SK-N-SH (cell line): Measurements from ENCODE around the gene PRG2. TPM values are rescaled to one million over a fixed set of nuclear protein-coding genes. Genes with fewer than 3 reads are reported as not detected.

Source experiments
- CTCF ChIA-PET: fragments of 300-600, 350-600 bp; formaldehyde crosslinking; extraction: SDS; loops from one replicate; lab custom pipeline; 2021; lab: Yijun Ruan, JAX
- POLR2A ChIA-PET: fragments of 350-600 bp; sonication (Branson Sonifier 250); formaldehyde crosslinking; extraction: SDS; loops from one replicate; lab custom pipeline; 2020; ENCODE audit warnings: antibody characterized with exemption, inconsistent platforms; lab: Yijun Ruan, JAX
- DNase-seq: peaks from one replicate; pipeline ENCODE4 v3.0.0; 2012
- H2AFZ ChIP-seq: fragments of 200-600 bp; sonication (generic); 2 replicates; pipeline ENCODE4 v1.8.1; 2016; ENCODE audit warnings: antibody characterized with exemption, mild to moderate bottlenecking, low read depth
- H3F3A ChIP-seq: fragments of 200-600 bp; sonication (generic); replicated peaks from 2 replicates; pipeline ENCODE3; 2016; ENCODE audit warnings: antibody characterized with exemption, mild to moderate bottlenecking; ENCODE audit not compliant: insufficient read depth
- H3K27ac ChIP-seq, 2 experiments: fragments of 200-500 bp in 1 of 2; fragments of 200-600 bp in 1 of 2; sonication (Bioruptor generic) in 1 of 2; sonication (generic), shearing (Covaris generic) in 1 of 2; 2 replicates each; pipeline versions ENCODE4 v1.5.1 to v1.6.1; 2014 to 2016; ENCODE audit warnings: low read depth in 2 of 2, inconsistent platforms in 1 of 2, low read length in 1 of 2, mild to moderate bottlenecking in 1 of 2, mixed read lengths in 1 of 2
- H3K27me3 ChIP-seq: fragments of 200-600 bp; sonication (generic), shearing (Covaris generic); 2 replicates; pipeline ENCODE4 v1.6.1; 2016; ENCODE audit warnings: mixed run types; ENCODE audit not compliant: insufficient read depth
- H3K36me3 ChIP-seq, 2 experiments: fragments of 200-500 bp in 1 of 2; fragments of 200-600 bp in 1 of 2; sonication (Bioruptor generic) in 1 of 2; sonication (generic) in 1 of 2; replicated peaks in 1 of 2; 2 replicates each; pipeline versions ENCODE3 to v1.5.1; 2014 to 2016; ENCODE audit warnings: low read length in 1 of 2, mild to moderate bottlenecking in 1 of 2; ENCODE audit not compliant: insufficient read depth in 2 of 2, control insufficient read depth in 1 of 2
- H3K4me1 ChIP-seq, 2 experiments: fragments of 200-500 bp in 1 of 2; fragments of 200-600 bp in 1 of 2; sonication (Bioruptor generic) in 1 of 2; sonication (generic), shearing (Covaris generic) in 1 of 2; 2 replicates each; pipeline versions ENCODE4 v1.5.1 to v1.6.1; 2014 to 2016; ENCODE audit warnings: low read depth in 1 of 2, low read length in 1 of 2, mixed run types in 1 of 2; ENCODE audit not compliant: insufficient read depth in 2 of 2, control insufficient read depth in 1 of 2
- H3K4me2 ChIP-seq: fragments of 200-600 bp; sonication (generic), shearing (Covaris generic); 2 replicates; pipeline ENCODE4 v1.6.1; 2017; ENCODE audit warnings: mixed run types
- H3K4me3 ChIP-seq, 2 experiments: fragments of 200-500 bp in 1 of 2; fragments of 200-600 bp in 1 of 2; sonication (Bioruptor generic) in 1 of 2; sonication (generic), shearing (Covaris generic) in 1 of 2; 2 replicates each; pipeline versions ENCODE4 v1.5.1 to v1.8.1; 2014 to 2016; ENCODE audit warnings: low read depth in 2 of 2, inconsistent platforms in 1 of 2, low read length in 1 of 2, mild to moderate bottlenecking in 1 of 2, mixed read lengths in 1 of 2, moderate library complexity in 1 of 2
- H3K79me2 ChIP-seq: fragments of 200-600 bp; sonication (generic); 2 replicates; pipeline ENCODE4 v1.8.1; 2017; ENCODE audit warnings: mild to moderate bottlenecking; ENCODE audit not compliant: insufficient read depth
- H3K9ac ChIP-seq: fragments of 200-600 bp; sonication (generic); 2 replicates; pipeline ENCODE4 v1.6.1; 2017; ENCODE audit warnings: mixed run types
- H3K9me2 ChIP-seq: fragments of 200-600 bp; sonication (generic); 2 replicates; pipeline ENCODE4 v1.6.1; 2017; ENCODE audit warnings: mixed run types
- H3K9me3 ChIP-seq: fragments of 200-600 bp; sonication (generic); 2 replicates; pipeline ENCODE4 v1.6.1; 2017; ENCODE audit warnings: mixed run types, mild to moderate bottlenecking, moderate library complexity
- H4K20me1 ChIP-seq: fragments of 200-600 bp; sonication (generic); 2 replicates; pipeline ENCODE4 v1.6.1; 2017; ENCODE audit warnings: mild to moderate bottlenecking, mixed run types; ENCODE audit not compliant: insufficient read depth
- EP300 ChIP-seq, 2 experiments: IDR thresholded peaks; 2 replicates each; pipeline versions ENCODE4 v1.4.0 to v1.6.1; 2012; ENCODE audit warnings: borderline replicate concordance in 1 of 2, low read depth in 1 of 2, low read length in 1 of 2
- EZH2phosphoT487 ChIP-seq: fragments of 200-600 bp; sonication (generic); IDR thresholded peaks from 2 replicates; pipeline ENCODE4 v1.6.1; 2017; ENCODE audit warnings: low read depth, mixed run types, mild to moderate bottlenecking, antibody characterized with exemption, moderate library complexity, borderline replicate concordance
- FOSL2 ChIP-seq: IDR thresholded peaks from 2 replicates; pipeline ENCODE4 v1.4.0; 2012; ENCODE audit warnings: low read depth, mild to moderate bottlenecking, moderate library complexity, borderline replicate concordance
- GATA2 ChIP-seq: sonication (generic); formaldehyde crosslinking; IDR thresholded peaks from 2 replicates; pipeline ENCODE4 v1.5.0; 2020; ENCODE audit warnings: mild to moderate bottlenecking, missing genetic modification reagents
- MXI1 ChIP-seq: IDR thresholded peaks from 2 replicates; pipeline ENCODE4 v1.6.1; 2012; ENCODE audit warnings: mild to moderate bottlenecking, low read depth, low read length, improper control_type of control experiment
- RCOR1 ChIP-seq: fragments of 150-350 bp; IDR thresholded peaks from 2 replicates; pipeline ENCODE4 v1.6.1; 2017; ENCODE audit warnings: antibody characterized with exemption, low read length
- RFX5 ChIP-seq: IDR thresholded peaks from 2 replicates; pipeline ENCODE4 v1.6.1; 2012; ENCODE audit warnings: mild to moderate bottlenecking, improper control_type of control experiment, low read length
- RXRA ChIP-seq: IDR thresholded peaks from 2 replicates; pipeline ENCODE4 v1.4.0; 2012; ENCODE audit warnings: low read depth, mild to moderate bottlenecking, borderline replicate concordance
- SIN3A ChIP-seq: IDR thresholded peaks from 2 replicates; pipeline ENCODE4 v1.6.1; 2012; ENCODE audit warnings: low read depth, mild to moderate bottlenecking, low read length, moderate library complexity, borderline replicate concordance
- TAF1 ChIP-seq: IDR thresholded peaks from 2 replicates; pipeline ENCODE4 v1.6.1; 2012; ENCODE audit warnings: low read depth, mild to moderate bottlenecking, low read length, moderate library complexity, borderline replicate concordance
- TCF12 ChIP-seq: IDR thresholded peaks from 2 replicates; pipeline ENCODE4 v1.4.0; 2012
- TEAD4 ChIP-seq: IDR thresholded peaks from 2 replicates; pipeline ENCODE4 v1.4.0; 2012; ENCODE audit warnings: mild to moderate bottlenecking, borderline replicate concordance; ENCODE audit not compliant: insufficient read depth
- YY1 ChIP-seq: IDR thresholded peaks from 2 replicates; pipeline ENCODE4 v1.4.0; 2012; ENCODE audit warnings: low read depth, mild to moderate bottlenecking
- WGBS: methylation state at CpG from one replicate; pipeline ENCODE4 v1.1.6; 2017; ENCODE audit warnings: low lambda C conversion rate; 5-methylcytosine and 5-hydroxymethylcytosine counted together
- polyA plus RNA-seq, 3 experiments: library from polyadenylated mRNA; depleted of rRNA; stranded (reverse); fragments of >200 nt; gene quantifications; 2 replicates each; pipeline ENCODE4 v1.2.3, GENCODE V29; 2012
- TF ChIP-seq, protein P1 (sequence below): IDR thresholded peaks from 2 replicates; pipeline ENCODE4 v1.6.1; 2012; ENCODE audit warnings: mild to moderate bottlenecking, low read depth, low read length, moderate library complexity
- TF ChIP-seq, protein P2 (sequence below): IDR thresholded peaks from 2 replicates; pipeline ENCODE4 v1.4.0; 2012; ENCODE audit warnings: low read depth, borderline replicate concordance
- TF ChIP-seq, protein P3 (sequence below): IDR thresholded peaks from 2 replicates; pipeline ENCODE4 v1.4.0; 2012; ENCODE audit warnings: low read depth
- TF ChIP-seq, protein P4 (sequence below): fragments of 200-600 bp; sonication (generic); IDR thresholded peaks from 2 replicates; pipeline ENCODE4 v1.6.1; 2017; ENCODE audit warnings: antibody characterized with exemption, mild to moderate bottlenecking, moderate library complexity
- TF ChIP-seq, protein P5 (sequence below): IDR thresholded peaks from 2 replicates; pipeline ENCODE4 v1.4.0; 2012; ENCODE audit warnings: low read depth, borderline replicate concordance

Gene PRG2
- polyA plus RNA-seq, 1 of the 3 experiments (the other 2 are of a cell fraction), result not detected

DNA sequence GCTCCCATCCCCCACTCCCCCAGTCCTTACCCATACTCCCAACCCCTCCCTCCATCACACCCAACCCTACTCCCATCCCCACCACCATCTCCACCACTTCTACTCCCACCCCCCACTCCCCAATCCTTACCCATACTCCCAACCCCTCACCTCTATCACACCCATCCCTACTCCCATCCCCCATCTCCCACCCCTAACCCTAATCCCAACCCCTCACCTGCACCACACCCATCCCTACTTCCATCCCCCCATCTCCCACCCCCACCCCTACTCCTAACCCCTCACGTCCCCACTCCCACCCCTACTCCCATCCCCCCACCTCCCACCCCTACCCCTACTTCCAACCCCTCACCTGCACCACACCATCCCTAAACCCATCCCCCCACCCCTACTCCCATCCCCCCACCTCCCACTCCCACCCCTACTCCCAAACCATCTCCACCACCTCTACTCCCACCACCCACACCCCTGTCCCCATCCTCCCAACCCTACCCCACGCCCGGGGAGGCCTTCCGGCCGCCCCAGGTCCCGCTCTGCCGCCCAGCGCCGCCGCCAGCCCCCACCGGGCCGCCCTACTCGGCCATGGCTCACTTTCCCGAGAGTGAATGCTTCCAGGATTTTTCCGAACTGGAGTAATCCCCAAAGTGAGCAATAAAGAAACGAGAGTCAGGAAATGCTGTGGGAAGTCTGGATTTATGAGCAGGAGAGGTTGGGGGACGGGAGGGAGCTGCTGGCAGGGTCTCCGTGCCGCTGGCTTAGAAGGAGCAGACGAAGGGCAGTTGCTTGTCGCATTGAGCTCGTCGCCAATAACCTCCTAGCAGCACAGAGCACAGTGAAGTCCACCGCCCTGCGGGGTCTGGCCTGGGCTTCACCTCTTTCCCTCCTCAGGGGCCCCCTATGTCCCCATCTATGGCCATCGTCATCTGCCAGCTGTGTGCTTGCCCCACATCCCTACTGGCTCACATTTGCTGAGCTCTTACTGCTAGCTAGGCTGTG lies 14.1 kb downstream of the PRG2 start:
- WGBS, result 34% methylated on average over 26 of the region's 26 CpGs
- POLR2A ChIA-PET, result no interaction called here

More for the DNA sequence above, 14.1 kb downstream of the PRG2 start:
- no peak overlapping the region for H3K27ac ChIP-seq
- H3F3A ChIP-seq, result no peaks in the 10 kb centered on the region
- H4K20me1 ChIP-seq, result no peaks in the 10 kb centered on the region
- no peaks in the 10 kb centered on the region; a peak in 1 of 4 replicates for H3K4me1 ChIP-seq
- H3K79me2 ChIP-seq, result no peaks in the 10 kb centered on the region
- H3K9me2 ChIP-seq, result no peaks in the 10 kb centered on the region
- CTCF ChIA-PET, result interaction anchor here (1.0 to 1.1 kb wide), 2 partner anchors 20 to 31 kb away, joined by 3 to 4 read pairs; no protein-coding TSS in a partner anchor
- no peaks in the 10 kb centered on the region for H3K36me3 ChIP-seq
- H3K4me2 ChIP-seq, result no peak overlapping the region
- no peak overlapping the region for H3K9ac ChIP-seq
- DNase-seq, result peak; percentile 50
- no peak overlapping the region for H2AFZ ChIP-seq
- H3K4me3 ChIP-seq, result no peak overlapping the region
- no peak for TF ChIP-seq FOSL2
- TF ChIP-seq, protein P1, sequence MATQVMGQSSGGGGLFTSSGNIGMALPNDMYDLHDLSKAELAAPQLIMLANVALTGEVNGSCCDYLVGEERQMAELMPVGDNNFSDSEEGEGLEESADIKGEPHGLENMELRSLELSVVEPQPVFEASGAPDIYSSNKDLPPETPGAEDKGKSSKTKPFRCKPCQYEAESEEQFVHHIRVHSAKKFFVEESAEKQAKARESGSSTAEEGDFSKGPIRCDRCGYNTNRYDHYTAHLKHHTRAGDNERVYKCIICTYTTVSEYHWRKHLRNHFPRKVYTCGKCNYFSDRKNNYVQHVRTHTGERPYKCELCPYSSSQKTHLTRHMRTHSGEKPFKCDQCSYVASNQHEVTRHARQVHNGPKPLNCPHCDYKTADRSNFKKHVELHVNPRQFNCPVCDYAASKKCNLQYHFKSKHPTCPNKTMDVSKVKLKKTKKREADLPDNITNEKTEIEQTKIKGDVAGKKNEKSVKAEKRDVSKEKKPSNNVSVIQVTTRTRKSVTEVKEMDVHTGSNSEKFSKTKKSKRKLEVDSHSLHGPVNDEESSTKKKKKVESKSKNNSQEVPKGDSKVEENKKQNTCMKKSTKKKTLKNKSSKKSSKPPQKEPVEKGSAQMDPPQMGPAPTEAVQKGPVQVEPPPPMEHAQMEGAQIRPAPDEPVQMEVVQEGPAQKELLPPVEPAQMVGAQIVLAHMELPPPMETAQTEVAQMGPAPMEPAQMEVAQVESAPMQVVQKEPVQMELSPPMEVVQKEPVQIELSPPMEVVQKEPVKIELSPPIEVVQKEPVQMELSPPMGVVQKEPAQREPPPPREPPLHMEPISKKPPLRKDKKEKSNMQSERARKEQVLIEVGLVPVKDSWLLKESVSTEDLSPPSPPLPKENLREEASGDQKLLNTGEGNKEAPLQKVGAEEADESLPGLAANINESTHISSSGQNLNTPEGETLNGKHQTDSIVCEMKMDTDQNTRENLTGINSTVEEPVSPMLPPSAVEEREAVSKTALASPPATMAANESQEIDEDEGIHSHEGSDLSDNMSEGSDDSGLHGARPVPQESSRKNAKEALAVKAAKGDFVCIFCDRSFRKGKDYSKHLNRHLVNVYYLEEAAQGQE, result no peak
- TF ChIP-seq EZH2phosphoT487, result no peak
- TF ChIP-seq, protein P2, sequence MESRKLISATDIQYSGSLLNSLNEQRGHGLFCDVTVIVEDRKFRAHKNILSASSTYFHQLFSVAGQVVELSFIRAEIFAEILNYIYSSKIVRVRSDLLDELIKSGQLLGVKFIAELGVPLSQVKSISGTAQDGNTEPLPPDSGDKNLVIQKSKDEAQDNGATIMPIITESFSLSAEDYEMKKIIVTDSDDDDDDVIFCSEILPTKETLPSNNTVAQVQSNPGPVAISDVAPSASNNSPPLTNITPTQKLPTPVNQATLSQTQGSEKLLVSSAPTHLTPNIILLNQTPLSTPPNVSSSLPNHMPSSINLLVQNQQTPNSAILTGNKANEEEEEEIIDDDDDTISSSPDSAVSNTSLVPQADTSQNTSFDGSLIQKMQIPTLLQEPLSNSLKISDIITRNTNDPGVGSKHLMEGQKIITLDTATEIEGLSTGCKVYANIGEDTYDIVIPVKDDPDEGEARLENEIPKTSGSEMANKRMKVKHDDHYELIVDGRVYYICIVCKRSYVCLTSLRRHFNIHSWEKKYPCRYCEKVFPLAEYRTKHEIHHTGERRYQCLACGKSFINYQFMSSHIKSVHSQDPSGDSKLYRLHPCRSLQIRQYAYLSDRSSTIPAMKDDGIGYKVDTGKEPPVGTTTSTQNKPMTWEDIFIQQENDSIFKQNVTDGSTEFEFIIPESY, result no peak
- TF ChIP-seq RXRA, result no peak
- TF ChIP-seq, protein P3, sequence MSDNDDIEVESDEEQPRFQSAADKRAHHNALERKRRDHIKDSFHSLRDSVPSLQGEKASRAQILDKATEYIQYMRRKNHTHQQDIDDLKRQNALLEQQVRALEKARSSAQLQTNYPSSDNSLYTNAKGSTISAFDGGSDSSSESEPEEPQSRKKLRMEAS, result no peak
- TF ChIP-seq GATA2 (CRISPR knock-in tag), result no peak
- TF ChIP-seq, protein P4, sequence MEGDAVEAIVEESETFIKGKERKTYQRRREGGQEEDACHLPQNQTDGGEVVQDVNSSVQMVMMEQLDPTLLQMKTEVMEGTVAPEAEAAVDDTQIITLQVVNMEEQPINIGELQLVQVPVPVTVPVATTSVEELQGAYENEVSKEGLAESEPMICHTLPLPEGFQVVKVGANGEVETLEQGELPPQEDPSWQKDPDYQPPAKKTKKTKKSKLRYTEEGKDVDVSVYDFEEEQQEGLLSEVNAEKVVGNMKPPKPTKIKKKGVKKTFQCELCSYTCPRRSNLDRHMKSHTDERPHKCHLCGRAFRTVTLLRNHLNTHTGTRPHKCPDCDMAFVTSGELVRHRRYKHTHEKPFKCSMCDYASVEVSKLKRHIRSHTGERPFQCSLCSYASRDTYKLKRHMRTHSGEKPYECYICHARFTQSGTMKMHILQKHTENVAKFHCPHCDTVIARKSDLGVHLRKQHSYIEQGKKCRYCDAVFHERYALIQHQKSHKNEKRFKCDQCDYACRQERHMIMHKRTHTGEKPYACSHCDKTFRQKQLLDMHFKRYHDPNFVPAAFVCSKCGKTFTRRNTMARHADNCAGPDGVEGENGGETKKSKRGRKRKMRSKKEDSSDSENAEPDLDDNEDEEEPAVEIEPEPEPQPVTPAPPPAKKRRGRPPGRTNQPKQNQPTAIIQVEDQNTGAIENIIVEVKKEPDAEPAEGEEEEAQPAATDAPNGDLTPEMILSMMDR, result no peak
- no peak for TF ChIP-seq YY1
- TF ChIP-seq TEAD4, result no peak
- TF ChIP-seq TAF1, result no peak
- TF ChIP-seq RCOR1, result no peak
- no peak for TF ChIP-seq EP300 (IDR thresholded peaks at IDR 0.05; ENCODE audit: borderline replicate concordance in 1 of 2, low read depth in 1 of 2, low read length in 1 of 2)
- TF ChIP-seq SIN3A, result no peak
- TF ChIP-seq TCF12, result no peak
- TF ChIP-seq, protein P5, sequence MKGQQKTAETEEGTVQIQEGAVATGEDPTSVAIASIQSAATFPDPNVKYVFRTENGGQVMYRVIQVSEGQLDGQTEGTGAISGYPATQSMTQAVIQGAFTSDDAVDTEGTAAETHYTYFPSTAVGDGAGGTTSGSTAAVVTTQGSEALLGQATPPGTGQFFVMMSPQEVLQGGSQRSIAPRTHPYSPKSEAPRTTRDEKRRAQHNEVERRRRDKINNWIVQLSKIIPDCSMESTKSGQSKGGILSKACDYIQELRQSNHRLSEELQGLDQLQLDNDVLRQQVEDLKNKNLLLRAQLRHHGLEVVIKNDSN, result no peak
- TF ChIP-seq MXI1, result no peak
- no peak for TF ChIP-seq RFX5
- TF ChIP-seq, all 33 proteins: peak for 0
- H3K9me3 ChIP-seq, result no peaks in the 10 kb centered on the region
- no peaks in the 10 kb centered on the region for H3K27me3 ChIP-seq
